SK-N-MC (cell line): Measurements from ENCODE around the gene DHX15.

Source experiments
- EZH2 ChIP-seq: fragments of 200-600 bp; sonication (generic); IDR thresholded peaks from one replicate; pipeline ENCODE4 v1.6.1; 2017; ENCODE audit warnings: antibody characterized with exemption
- FOXP2 ChIP-seq: optimal IDR thresholded peaks from 2 replicates; pipeline ENCODE3; 2011; ENCODE audit warnings: mild to moderate bottlenecking, moderate library complexity; ENCODE audit not compliant: insufficient read depth; ENCODE audit errors: extremely low read length, control extremely low read depth
- POLR2AphosphoS5 ChIP-seq: IDR thresholded peaks from 2 replicates; pipeline ENCODE4 v1.6.1; 2012; ENCODE audit warnings: mild to moderate bottlenecking, low read depth, low read length, borderline replicate concordance

DNA sequence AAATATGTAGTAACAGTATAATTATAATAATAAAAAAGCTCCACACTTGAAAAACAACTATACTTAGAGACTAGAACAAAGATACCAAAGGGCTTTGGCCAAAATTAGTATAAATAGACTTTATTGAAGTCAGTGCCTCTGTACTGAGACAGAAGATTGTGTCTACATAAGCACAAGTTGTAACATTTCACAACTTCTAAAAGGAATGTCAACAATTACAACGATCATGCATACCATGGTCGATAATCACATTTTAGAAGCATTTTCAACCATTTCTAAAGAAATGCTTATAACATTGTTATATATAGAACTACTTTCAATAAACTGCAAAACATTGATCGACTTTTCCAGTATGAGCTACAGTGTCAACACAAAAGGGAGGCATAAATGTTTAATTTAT, 57.0 kb downstream of the DHX15 start:
- TF ChIP-seq FOXP2: no peak
- no peak for TF ChIP-seq POLR2AphosphoS5
- no peak for TF ChIP-seq EZH2
